Measurements from ENCODE around the gene TAS2R60. TPM values are rescaled to one million over a fixed set of nuclear protein-coding genes. Genes with fewer than 3 reads are reported as not detected.
"Not testable (repeated sequence)": the region's sequence is repeated elsewhere in the genome, so short reads cannot be mapped to it uniquely, and the experiment has no call there.

TAS2R60 gene
- total RNA-seq, 2 experiments from 2014 or later, result 0.65 TPM; not detected in 1

GRCh38 chr7:143405173-143406001 lies 37.9 kb upstream of the TAS2R60 start:
- peaks cover 2% of the 10 kb centered on the region for H3K27me3 Mint-ChIP-seq
- no peak overlapping the region for H3K27ac Mint-ChIP-seq
- peaks cover 31% of the 10 kb centered on the region for H3K4me1 Mint-ChIP-seq
- peaks cover 11% of the 10 kb centered on the region for H3K36me3 Mint-ChIP-seq
- DNase-seq (no peak), ATAC-seq (ENCODE audit: low read depth) (no peak)
- no peak overlapping the region for H3K4me3 Mint-ChIP-seq
- no peaks in the 10 kb centered on the region for H3K9me3 Mint-ChIP-seq
- POLR2A ChIA-PET, result interaction anchor here (1.0 to 5.5 kb wide), 3 partner anchors 15 to 24 kb away, joined by 3 to 44 read pairs (median 40); partner anchors contain the start of gene ZYX

- Mint-ChIP-seq H3K9me3 (no peaks in the 10 kb centered on the region), H3K36me3 (peaks cover 11% of the 10 kb centered on the region), H3K4me3 (no peak overlapping the region), H3K27me3 (peaks cover 2% of the 10 kb centered on the region), H3K4me1 (peaks cover 34% of the 10 kb centered on the region), H3K27ac (no peak overlapping the region)
- ATAC-seq (ENCODE audit: low read depth) (no peak), DNase-seq (no peak)
- POLR2A ChIA-PET, result interaction anchor here (1.0 to 5.5 kb wide), 4 partner anchors 15 to 25 kb away, joined by 3 to 44 read pairs (median 25); partner anchors contain the start of gene ZYX
Observed at GRCh38 chr7:143406002-143406357, 37.3 kb upstream of the TAS2R60 start.

- Mint-ChIP-seq H3K36me3 (peaks cover 11% of the 10 kb centered on the region), H3K27me3 (peaks cover 2% of the 10 kb centered on the region), H3K4me1 (peaks cover 34% of the 10 kb centered on the region), H3K27ac (peak overlapping the region; percentile 87), H3K4me3 (peak overlapping the region; percentile 89), H3K9me3 (no peaks in the 10 kb centered on the region)
- POLR2A ChIA-PET, result interaction anchor here (0.7 to 5.5 kb wide), 9 partner anchors 11 to 167 kb away, joined by 3 to 44 read pairs (median 9); partner anchors contain the start of gene ZYX
- DNase-seq (peak; percentile 57), ATAC-seq (ENCODE audit: low read depth) (peak; percentile 78)
Observed at GRCh38 chr7:143407287-143408251, 35.7 kb upstream of the TAS2R60 start.

GRCh38 chr7:143408252-143408685 lies 35.0 kb upstream of the TAS2R60 start:
- Mint-ChIP-seq H3K4me1 (peaks cover 33% of the 10 kb centered on the region), H3K36me3 (peaks cover 10% of the 10 kb centered on the region), H3K27ac (peak overlapping the region; percentile 87), H3K4me3 (peak overlapping the region; percentile 89), H3K9me3 (no peaks in the 10 kb centered on the region), H3K27me3 (peaks cover 2% of the 10 kb centered on the region)
- DNase-seq (peak; percentile 41), ATAC-seq (ENCODE audit: low read depth) (peak; percentile 9)
- POLR2A ChIA-PET, result interaction anchor here (0.7 to 5.5 kb wide), 9 partner anchors 17 to 168 kb away, joined by 3 to 44 read pairs (median 9); partner anchors contain the start of gene ZYX

GRCh38 chr7:143408686-143409561 lies 34.3 kb upstream of the TAS2R60 start, which contains the start of gene EPHA1:
EPHA1 (minus strand) TSS chr7:143408856; CDS start chr7:143408805, 51 bp downstream.
- POLR2A ChIA-PET, result interaction anchor here (0.6 to 5.5 kb wide), 7 partner anchors 18 to 168 kb away, joined by 4 to 44 read pairs (median 6); partner anchors contain the start of gene ZYX
- peaks cover 2% of the 10 kb centered on the region for H3K27me3 Mint-ChIP-seq
- ATAC-seq (ENCODE audit: low read depth) (peak; percentile 71), DNase-seq (peak; percentile 45)
- H3K4me3 Mint-ChIP-seq, result peak within 1 kb of the TSS; percentile 89
- peak within 1 kb of the TSS; percentile 87 for H3K27ac Mint-ChIP-seq
- H3K4me1 Mint-ChIP-seq, result peaks cover 33% of the 10 kb centered on the region
- H3K9me3 Mint-ChIP-seq, result no peaks in the 10 kb centered on the region
- H3K36me3 Mint-ChIP-seq, result peaks cover 10% of the 10 kb centered on the region

- POLR2A ChIA-PET, result interaction anchor here (1.5 to 5.5 kb wide), 2 partner anchors 30 kb away, joined by 5 to 44 read pairs; partner anchors contain the start of gene ZYX
Observed at GRCh38 chr7:143410521-143411004, 32.7 kb upstream of the TAS2R60 start.

GRCh38 chr7:143411976-143412708 lies 31.1 kb upstream of the TAS2R60 start:
- Mint-ChIP-seq H3K4me1 (peaks cover 22% of the 10 kb centered on the region), H3K27ac (no peak overlapping the region)

More at GRCh38 chr7:143410521-143411004, 32.7 kb upstream of the TAS2R60 start:
- Mint-ChIP-seq H3K27me3 (peaks cover 2% of the 10 kb centered on the region), H3K4me1 (peaks cover 27% of the 10 kb centered on the region), H3K4me3 (no peak overlapping the region), H3K27ac (no peak overlapping the region), H3K9me3 (no peaks in the 10 kb centered on the region), H3K36me3 (peaks cover 2% of the 10 kb centered on the region)
- ATAC-seq (ENCODE audit: low read depth) (no peak), DNase-seq (no peak)

GRCh38 chr7:143413123-143413522 lies 30.1 kb upstream of the TAS2R60 start:
- no peak for DNase-seq
- Mint-ChIP-seq H3K4me3 (no peak overlapping the region), H3K27ac (no peak overlapping the region), H3K4me1 (peaks cover 13% of the 10 kb centered on the region), H3K9me3 (no peaks in the 10 kb centered on the region), H3K36me3 (no peaks in the 10 kb centered on the region), H3K27me3 (no peaks in the 10 kb centered on the region)
- POLR2A ChIA-PET, result no interaction called here
- no peak for ATAC-seq (ENCODE audit: low read depth)

More at GRCh38 chr7:143411976-143412708, 31.1 kb upstream of the TAS2R60 start:
- DNase-seq (no peak), ATAC-seq (ENCODE audit: low read depth) (no peak)
- POLR2A ChIA-PET, result interaction anchor here (1.5 kb wide), 1 partner anchor 32 kb away, joined by 5 read pairs; no protein-coding TSS in a partner anchor
- Mint-ChIP-seq H3K4me3 (no peak overlapping the region), H3K36me3 (peaks cover 2% of the 10 kb centered on the region), H3K27me3 (peaks cover 2% of the 10 kb centered on the region), H3K9me3 (no peaks in the 10 kb centered on the region)

GRCh38 chr7:143415209-143415608 lies 28.0 kb upstream of the TAS2R60 start:
- not testable (repeated sequence) for H3K36me3 Mint-ChIP-seq; H3K27ac Mint-ChIP-seq; H3K27me3 Mint-ChIP-seq; H3K4me1 Mint-ChIP-seq; DNase-seq; ATAC-seq (ENCODE audit: low read depth); H3K9me3 Mint-ChIP-seq; H3K4me3 Mint-ChIP-seq
- POLR2A ChIA-PET, result interaction anchor here (1.7 kb wide), 1 partner anchor 35 kb away, joined by 6 read pairs; no protein-coding TSS in a partner anchor

GRCh38 chr7:143415742-143416397 lies 27.4 kb upstream of the TAS2R60 start:
- Mint-ChIP-seq H3K4me3 (no peak overlapping the region), H3K27ac (no peak overlapping the region), H3K36me3 (peaks cover 4% of the 10 kb centered on the region), H3K4me1 (peaks cover 4% of the 10 kb centered on the region), H3K27me3 (no peaks in the 10 kb centered on the region), H3K9me3 (peaks cover 1% of the 10 kb centered on the region)
- no peak for DNase-seq
- ATAC-seq (ENCODE audit: low read depth), result no peak
- POLR2A ChIA-PET, result interaction anchor here (1.7 kb wide), 1 partner anchor 36 kb away, joined by 6 read pairs; no protein-coding TSS in a partner anchor

All from activated naive CD8-positive, alpha-beta T cell treated with anti-CD3 and anti-CD28 coated beads, Interleukin-2, amount 10 ng/mL, durations not matched to agents 7 days and 5 days (primary cell).